ENCODE measurements around the gene TARBP1.

TARBP1 gene

GRCh38 chr1:234503193-234504050 is 24.4 kb upstream of the TARBP1 start:
- H3K27me3 ChIP-seq (ENCODE audit: insufficient read depth, low read length), result no peaks in the 10 kb centered on the region
- H3K27ac ChIP-seq (ENCODE audit: low read depth, low read length, poor library complexity, severe bottlenecking), result no peak overlapping the region
- H3K4me1 ChIP-seq (ENCODE audit: insufficient read depth, low read length, severe bottlenecking), result peaks cover 24% of the 10 kb centered on the region
- TF ChIP-seq CTCF (IDR thresholded peaks at IDR 0.05; ENCODE audit: low read length) (no peak), EZH2 (IDR thresholded peaks at IDR 0.05; ENCODE audit: borderline replicate concordance, low read length) (no peak)
- no peaks in the 10 kb centered on the region for H4K20me1 ChIP-seq (ENCODE audit: insufficient read depth, low read length)
- no peaks in the 10 kb centered on the region for H3F3A ChIP-seq (ENCODE audit: insufficient read depth, low read length)
- no peaks in the 10 kb centered on the region for H3K9me3 ChIP-seq (ENCODE audit: low read length)
- no peak overlapping the region for H2AFZ ChIP-seq (ENCODE audit: low read length)
- no peak overlapping the region for H3K9ac ChIP-seq (ENCODE audit: low read length)
- H3K4me2 ChIP-seq (ENCODE audit: low read length), result no peak overlapping the region
- no peaks in the 10 kb centered on the region for H3K36me3 ChIP-seq (ENCODE audit: insufficient read depth, low read length)
- H3K79me2 ChIP-seq (ENCODE audit: insufficient read depth, low read length), result no peaks in the 10 kb centered on the region
- H3K4me3 ChIP-seq (ENCODE audit: low read depth, low read length, poor library complexity, severe bottlenecking), result no peak overlapping the region
- H3K9me2 ChIP-seq (ENCODE audit: low read depth, low read length), result no peaks in the 10 kb centered on the region

- no peaks in the 10 kb centered on the region for H3K27me3 ChIP-seq (ENCODE audit: insufficient read depth, low read length)
- no peak overlapping the region for H3K27ac ChIP-seq (ENCODE audit: low read depth, low read length, poor library complexity, severe bottlenecking)
- H3K4me2 ChIP-seq (ENCODE audit: low read length), result no peak overlapping the region
- H3K9me2 ChIP-seq (ENCODE audit: low read depth, low read length), result no peaks in the 10 kb centered on the region
- no peaks in the 10 kb centered on the region for H3K9me3 ChIP-seq (ENCODE audit: low read length)
- H3K9ac ChIP-seq (ENCODE audit: low read length), result no peak overlapping the region
- TF ChIP-seq EZH2 (IDR thresholded peaks at IDR 0.05; ENCODE audit: borderline replicate concordance, low read length) (no peak), CTCF (IDR thresholded peaks at IDR 0.05; ENCODE audit: low read length) (no peak)
- no peaks in the 10 kb centered on the region for H3K36me3 ChIP-seq (ENCODE audit: insufficient read depth, low read length)
- no peak overlapping the region for H2AFZ ChIP-seq (ENCODE audit: low read length)
- H3F3A ChIP-seq (ENCODE audit: insufficient read depth, low read length), result no peaks in the 10 kb centered on the region
- no peaks in the 10 kb centered on the region for H3K79me2 ChIP-seq (ENCODE audit: insufficient read depth, low read length)
- H3K4me1 ChIP-seq (ENCODE audit: insufficient read depth, low read length, severe bottlenecking), result peaks cover 24% of the 10 kb centered on the region
- no peaks in the 10 kb centered on the region for H4K20me1 ChIP-seq (ENCODE audit: insufficient read depth, low read length)
- no peak overlapping the region for H3K4me3 ChIP-seq (ENCODE audit: low read depth, low read length, poor library complexity, severe bottlenecking)
Measured at GRCh38 chr1:234502785-234503184, 23.8 kb upstream of the TARBP1 start.

- no peaks in the 10 kb centered on the region for H3K9me3 ChIP-seq (ENCODE audit: low read length)
- H3K4me1 ChIP-seq (ENCODE audit: insufficient read depth, low read length, severe bottlenecking), result peaks cover 29% of the 10 kb centered on the region
- no peaks in the 10 kb centered on the region for H4K20me1 ChIP-seq (ENCODE audit: insufficient read depth, low read length)
- no peaks in the 10 kb centered on the region for H3K36me3 ChIP-seq (ENCODE audit: insufficient read depth, low read length)
- H3K27me3 ChIP-seq (ENCODE audit: insufficient read depth, low read length), result no peaks in the 10 kb centered on the region
- H3K4me3 ChIP-seq (ENCODE audit: low read depth, low read length, poor library complexity, severe bottlenecking), result no peak overlapping the region
- H2AFZ ChIP-seq (ENCODE audit: low read length), result no peak overlapping the region
- no peak overlapping the region for H3K27ac ChIP-seq (ENCODE audit: low read depth, low read length, poor library complexity, severe bottlenecking)
- no peaks in the 10 kb centered on the region for H3K9me2 ChIP-seq (ENCODE audit: low read depth, low read length)
- H3K9ac ChIP-seq (ENCODE audit: low read length), result no peak overlapping the region
- no peaks in the 10 kb centered on the region for H3K79me2 ChIP-seq (ENCODE audit: insufficient read depth, low read length)
- no peaks in the 10 kb centered on the region for H3F3A ChIP-seq (ENCODE audit: insufficient read depth, low read length)
- H3K4me2 ChIP-seq (ENCODE audit: low read length), result no peak overlapping the region
- TF ChIP-seq EZH2 (IDR thresholded peaks at IDR 0.05; ENCODE audit: borderline replicate concordance, low read length) (no peak), CTCF (IDR thresholded peaks at IDR 0.05; ENCODE audit: low read length) (no peak)
Measured at GRCh38 chr1:234500269-234500668, 21.3 kb upstream of the TARBP1 start.
